Activated CD4-positive, alpha-beta memory T cell treated with anti-CD3 and anti-CD28 coated beads, Interleukin-2, amount 10 ng/mL, durations not matched to agents 7 days and 5 days (primary cell): Measurements from ENCODE around the gene VAMP1. TPM values are rescaled to one million over a fixed set of nuclear protein-coding genes. Genes with fewer than 3 reads are reported as not detected.

ENCODE experiments used
- CTCF ChIA-PET: fragments of 350-600 bp; sonication (Branson Sonifier 250); formaldehyde crosslinking; loops from one replicate; lab custom pipeline; 2021; ENCODE audit warnings: antibody characterized with exemption, inconsistent platforms; lab: Charles Lee
- POLR2A ChIA-PET: fragments of 350-600 bp; sonication (Branson Sonifier 250); formaldehyde crosslinking; loops from one replicate; lab custom pipeline; 2021; ENCODE audit warnings: antibody characterized with exemption; lab: Charles Lee
- DNase-seq: peaks from one replicate; pipeline ENCODE4 v3.0.0-alpha.2; 2020
- H3K27ac Mint-ChIP-seq: one replicate; pipeline ENCODE4 v1.8.0; 2021; ENCODE audit warnings: mild to moderate bottlenecking, mixed read lengths
- H3K27me3 Mint-ChIP-seq: one replicate; pipeline ENCODE4 v1.8.0; 2021; ENCODE audit warnings: mixed read lengths
- H3K36me3 Mint-ChIP-seq: one replicate; pipeline ENCODE4 v1.8.0; 2021; ENCODE audit warnings: low read depth, mixed read lengths
- H3K4me1 Mint-ChIP-seq: one replicate; pipeline ENCODE4 v1.8.0; 2021; ENCODE audit warnings: mixed read lengths
- H3K4me3 Mint-ChIP-seq: one replicate; pipeline ENCODE4 v1.8.0; 2021; ENCODE audit warnings: mild to moderate bottlenecking, mixed read lengths
- H3K9me3 Mint-ChIP-seq: one replicate; pipeline ENCODE4 v1.8.0; 2021; ENCODE audit warnings: mixed read lengths
- total RNA-seq, 2 experiments: library from RNA; stranded (reverse); gene quantifications; one replicate each; pipeline ENCODE4 v1.2.3, GENCODE V29; 2021

Gene VAMP1
- total RNA-seq, 2 experiments from 2014 or later, result 45.1 to 50.9 TPM

DNA sequence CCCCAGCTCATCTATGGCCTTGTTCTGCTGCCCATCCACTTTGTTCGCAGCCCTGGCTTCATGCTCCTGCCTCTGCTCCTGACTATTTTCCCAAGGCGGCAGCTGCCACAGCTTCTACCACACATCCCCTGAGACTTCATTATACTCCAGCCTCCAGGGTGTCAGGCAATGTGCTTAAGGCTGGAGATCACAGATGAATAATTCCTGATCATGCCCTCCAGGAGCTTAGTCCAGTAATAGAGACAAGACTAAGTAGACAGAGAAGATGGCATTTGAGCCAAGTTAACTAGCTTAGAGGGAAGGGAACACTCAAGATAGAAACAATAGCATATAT, 11.5 kb downstream of the VAMP1 start:
- Mint-ChIP-seq H3K9me3 (no peaks in the 10 kb centered on the region), H3K27me3 (no peaks in the 10 kb centered on the region), H3K4me1 (peaks cover 78% of the 10 kb centered on the region), H3K4me3 (peak overlapping the region; percentile 9), H3K36me3 (peaks cover 85% of the 10 kb centered on the region), H3K27ac (peak overlapping the region; percentile 56)
- POLR2A ChIA-PET, result interaction anchor here (0.5 to 21.3 kb wide), 11 partner anchors 6 to 123 kb away, joined by 3 to 298 read pairs (median 47); partner anchors contain the start of genes CD27, GAPDH, MRPL51 and TAPBPL
- CTCF ChIA-PET, result interaction anchor here (1.1 kb wide), 1 partner anchor 11 kb away, joined by 4 read pairs; the partner anchor contains the start of gene VAMP1
- DNase-seq, result no peak

DNA sequence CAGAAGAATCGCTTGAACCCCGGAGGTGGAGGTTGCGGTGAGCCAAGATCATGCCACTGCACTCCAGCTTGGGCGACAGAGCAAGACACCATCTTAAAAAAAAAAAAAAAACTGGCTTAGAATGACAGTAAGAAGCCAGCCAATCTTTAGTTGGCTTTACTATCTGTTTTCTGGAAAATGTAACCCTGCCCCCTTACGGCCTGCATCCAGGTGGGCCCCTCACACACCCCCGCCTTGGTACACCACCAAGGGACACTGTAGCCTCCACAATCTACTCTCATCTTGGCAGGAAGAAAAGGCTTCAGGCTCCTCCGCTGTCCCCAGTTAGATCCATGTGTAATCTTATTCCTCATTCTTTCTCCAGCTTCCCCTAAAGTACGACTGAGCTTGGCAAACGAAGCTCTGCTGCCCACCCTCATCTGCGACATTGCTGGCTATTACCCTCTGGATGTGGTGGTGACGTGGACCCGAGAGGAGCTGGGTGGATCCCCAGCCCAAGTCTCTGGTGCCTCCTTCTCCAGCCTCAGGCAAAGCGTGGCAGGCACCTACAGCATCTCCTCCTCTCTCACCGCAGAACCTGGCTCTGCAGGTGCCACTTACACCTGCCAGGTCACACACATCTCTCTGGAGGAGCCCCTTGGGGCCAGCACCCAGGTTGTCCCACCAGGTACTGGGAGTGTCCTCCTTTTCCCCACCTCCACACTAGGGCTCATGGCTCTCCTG, 12.0 kb downstream of the VAMP1 start:
- Mint-ChIP-seq H3K36me3 (peaks cover 86% of the 10 kb centered on the region), H3K27ac (no peak overlapping the region), H3K4me3 (no peak overlapping the region), H3K27me3 (no peaks in the 10 kb centered on the region), H3K9me3 (no peaks in the 10 kb centered on the region), H3K4me1 (peaks cover 78% of the 10 kb centered on the region)
- ChIA-PET CTCF (interaction anchor here (1.1 kb wide), 1 partner anchor 12 kb away, joined by 4 read pairs; the partner anchor contains the start of gene VAMP1), POLR2A (interaction anchor here (0.5 to 21.3 kb wide), 12 partner anchors 9 to 135 kb away, joined by 3 to 298 read pairs (median 6); partner anchors contain the start of genes CD27, GAPDH, MRPL51 and VAMP1)
- DNase-seq, result no peak

DNA sequence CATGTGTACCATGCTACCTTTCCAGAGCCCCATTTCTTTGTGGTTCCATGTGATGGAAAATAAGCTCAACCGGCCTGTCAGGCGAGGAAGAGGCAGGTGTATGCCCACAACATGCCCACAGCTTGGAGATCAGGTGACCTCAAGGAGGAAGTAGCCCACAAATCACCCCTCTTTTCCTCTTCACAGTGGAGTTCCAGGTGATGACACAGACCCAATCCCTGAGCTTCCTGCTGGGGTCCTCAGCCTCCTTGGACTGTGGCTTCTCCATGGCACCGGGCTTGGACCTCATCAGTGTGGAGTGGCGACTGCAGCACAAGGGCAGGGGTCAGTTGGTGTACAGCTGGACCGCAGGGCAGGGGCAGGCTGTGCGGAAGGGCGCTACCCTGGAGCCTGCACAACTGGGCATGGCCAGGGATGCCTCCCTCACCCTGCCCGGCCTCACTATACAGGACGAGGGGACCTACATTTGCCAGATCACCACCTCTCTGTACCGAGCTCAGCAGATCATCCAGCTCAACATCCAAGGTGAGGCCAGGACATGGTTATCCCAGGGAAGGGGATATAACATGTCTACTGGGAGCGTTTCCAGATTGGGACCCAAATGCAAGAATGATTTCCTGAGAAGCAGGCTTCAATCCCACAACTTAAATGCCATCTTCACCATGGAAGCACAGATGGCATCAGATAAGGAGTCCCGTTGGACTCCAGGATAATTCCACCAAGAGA, 13.1 kb downstream of the VAMP1 start:
- no peak overlapping the region for H3K27ac Mint-ChIP-seq
- peaks cover 86% of the 10 kb centered on the region for H3K36me3 Mint-ChIP-seq
- POLR2A ChIA-PET, result interaction anchor here (0.6 to 21.3 kb wide), 9 partner anchors 8 to 134 kb away, joined by 3 to 298 read pairs (median 4); partner anchors contain the start of genes GAPDH and VAMP1
- peaks cover 77% of the 10 kb centered on the region for H3K4me1 Mint-ChIP-seq
- H3K27me3 Mint-ChIP-seq, result no peaks in the 10 kb centered on the region
- no peaks in the 10 kb centered on the region for H3K9me3 Mint-ChIP-seq
- CTCF ChIA-PET, result interaction anchor here (1.1 kb wide), 1 partner anchor 34 kb away, joined by 3 read pairs; no protein-coding TSS in a partner anchor
- no peak overlapping the region for H3K4me3 Mint-ChIP-seq
- no peak for DNase-seq

DNA sequence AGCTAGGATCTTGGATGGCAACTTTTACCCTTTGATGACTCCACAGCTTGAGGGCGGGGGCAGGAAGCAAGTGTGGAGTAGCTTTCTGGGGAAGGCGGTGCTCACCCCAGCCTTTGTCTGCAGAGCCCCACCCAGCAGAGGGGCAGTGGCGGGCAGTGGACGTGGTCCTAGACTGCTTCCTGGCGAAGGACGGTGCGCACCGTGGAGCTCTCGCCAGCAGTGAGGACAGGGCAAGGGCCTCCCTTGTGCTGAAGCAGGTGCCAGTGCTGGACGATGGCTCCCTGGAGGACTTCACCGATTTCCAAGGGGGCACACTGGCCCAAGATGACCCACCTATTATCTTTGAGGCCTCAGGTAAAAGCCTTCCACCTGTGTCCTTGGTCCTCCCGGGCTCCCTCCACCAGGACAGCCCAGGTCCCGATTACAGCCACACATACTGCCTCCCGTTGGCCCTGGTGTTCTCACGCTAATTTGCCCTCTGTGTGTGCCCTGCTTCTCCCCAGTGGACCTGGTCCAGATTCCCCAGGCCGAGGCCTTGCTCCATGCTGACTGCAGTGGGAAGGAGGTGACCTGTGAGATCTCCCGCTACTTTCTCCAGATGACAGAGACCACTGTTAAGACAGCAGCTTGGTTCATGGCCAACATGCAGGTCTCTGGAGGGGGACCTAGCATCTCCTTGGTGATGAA, 17.4 kb downstream of the VAMP1 start:
- Mint-ChIP-seq H3K9me3 (no peaks in the 10 kb centered on the region), H3K4me3 (peak overlapping the region; percentile 99), H3K27me3 (no peaks in the 10 kb centered on the region), H3K27ac (peak overlapping the region; percentile 97), H3K36me3 (peaks cover 75% of the 10 kb centered on the region), H3K4me1 (peaks cover 64% of the 10 kb centered on the region)
- CTCF ChIA-PET, result interaction anchor here (1.2 to 4.2 kb wide), 4 partner anchors 8 to 117 kb away, joined by 3 to 36 read pairs (median 21); no protein-coding TSS in a partner anchor
- POLR2A ChIA-PET, result interaction anchor here (1.0 to 21.3 kb wide), 13 partner anchors 9 to 130 kb away, joined by 3 to 298 read pairs (median 20); partner anchors contain the start of genes MRPL51 and VAMP1
- DNase-seq, result peak; percentile 56

DNA sequence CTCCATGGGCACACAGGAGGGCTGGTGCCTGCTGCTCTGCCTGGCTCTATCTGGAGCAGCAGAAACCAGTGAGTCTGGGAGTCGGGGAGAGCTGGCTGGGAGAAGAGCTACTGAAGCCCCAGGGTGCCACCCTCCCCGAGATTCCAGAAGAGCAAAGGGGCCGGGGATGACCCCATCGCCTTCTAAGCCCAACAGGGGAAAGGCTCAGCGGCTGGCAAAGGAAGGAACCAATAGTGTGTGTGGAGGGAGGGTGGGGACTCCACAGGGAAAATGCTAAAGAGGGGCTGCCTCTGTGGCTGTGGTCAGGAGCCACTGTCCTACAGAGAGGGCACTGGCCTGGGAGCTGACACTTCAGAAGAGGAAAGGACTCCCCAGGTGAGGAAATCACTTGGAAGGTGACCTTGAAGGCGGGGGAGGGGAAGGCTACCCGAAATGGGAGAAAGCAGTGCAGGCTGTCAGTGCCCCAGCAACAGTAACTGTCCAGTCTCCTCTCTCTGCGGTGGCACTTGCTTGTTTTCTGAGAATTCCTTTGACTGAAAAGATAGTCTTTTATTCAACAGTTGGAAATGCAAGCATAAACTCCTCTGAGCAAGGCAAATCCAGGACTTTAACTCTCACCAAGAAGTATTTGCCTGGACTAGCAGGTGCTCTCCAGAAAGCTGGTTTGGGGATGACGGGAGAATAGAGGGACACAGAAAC, 18.1 kb downstream of the VAMP1 start:
- DNase-seq, result no peak
- peak overlapping the region; percentile 97 for H3K27ac Mint-ChIP-seq
- ChIA-PET POLR2A (interaction anchor here (0.8 to 21.3 kb wide), 20 partner anchors 8 to 491 kb away, joined by 3 to 298 read pairs (median 8); partner anchors contain the start of genes C12orf57, COPS7A, GAPDH and MRPL51), CTCF (interaction anchor here (0.9 to 4.2 kb wide), 9 partner anchors 9 to 116 kb away, joined by 3 to 36 read pairs (median 9); partner anchors contain the start of gene VAMP1)
- peak overlapping the region; percentile 99 for H3K4me3 Mint-ChIP-seq
- peaks cover 70% of the 10 kb centered on the region for H3K4me1 Mint-ChIP-seq
- H3K9me3 Mint-ChIP-seq, result no peaks in the 10 kb centered on the region
- no peaks in the 10 kb centered on the region for H3K27me3 Mint-ChIP-seq
- H3K36me3 Mint-ChIP-seq, result peaks cover 75% of the 10 kb centered on the region

DNA sequence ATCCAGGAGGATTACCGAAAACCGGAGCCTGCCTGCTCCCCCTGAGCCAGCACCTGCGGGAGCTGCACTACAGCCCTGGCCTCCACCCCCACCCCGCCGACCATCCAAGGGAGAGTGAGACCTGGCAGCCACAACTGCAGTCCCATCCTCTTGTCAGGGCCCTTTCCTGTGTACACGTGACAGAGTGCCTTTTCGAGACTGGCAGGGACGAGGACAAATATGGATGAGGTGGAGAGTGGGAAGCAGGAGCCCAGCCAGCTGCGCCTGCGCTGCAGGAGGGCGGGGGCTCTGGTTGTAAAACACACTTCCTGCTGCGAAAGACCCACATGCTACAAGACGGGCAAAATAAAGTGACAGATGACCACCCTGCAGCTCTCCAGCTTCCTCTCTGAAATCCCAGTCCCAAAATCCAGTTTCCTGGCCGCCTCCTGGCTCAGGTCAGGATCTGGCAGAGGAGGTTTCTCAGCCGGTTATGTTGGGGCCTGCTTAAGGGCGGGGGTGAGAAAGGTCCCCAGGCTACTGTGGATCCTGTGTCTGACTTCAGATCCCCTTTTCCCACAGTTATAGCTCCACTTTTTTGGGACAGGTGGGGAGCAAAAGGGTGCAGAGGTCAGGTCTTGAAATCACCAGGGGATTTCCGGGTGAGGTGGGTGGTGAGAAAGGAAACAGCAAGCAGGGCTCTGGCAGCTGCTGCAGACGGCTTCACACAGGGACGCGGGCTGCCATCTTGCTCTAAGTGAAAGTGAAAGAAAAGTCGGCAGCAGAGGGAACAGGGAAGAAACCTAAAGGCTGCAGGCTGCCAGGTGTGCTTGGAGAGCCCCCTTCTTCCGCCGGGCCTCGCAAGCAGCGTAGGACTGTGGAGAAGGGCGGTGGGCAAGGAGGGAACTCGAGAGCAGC, 18.9 kb downstream of the VAMP1 start, which contains the start of gene TAPBPL:
Gene TAPBPL, plus strand, starts transcription at position 695 of the 897 bp plus-strand sequence. CDS start 207 bp downstream, outside the sequence.
- no peaks in the 10 kb centered on the region for H3K9me3 Mint-ChIP-seq
- peaks cover 71% of the 10 kb centered on the region for H3K4me1 Mint-ChIP-seq
- ChIA-PET POLR2A (interaction anchor here (0.8 to 21.3 kb wide), 22 partner anchors 8 to 492 kb away, joined by 3 to 298 read pairs (median 8); partner anchors contain the start of genes C12orf57, COPS7A, GAPDH and MRPL51), CTCF (interaction anchor here (0.6 to 4.2 kb wide), 15 partner anchors 10 to 132 kb away, joined by 3 to 36 read pairs (median 4); partner anchors contain the start of gene VAMP1)
- DNase-seq, result peak; percentile 83
- peak within 1 kb of the TSS; percentile 97 for H3K27ac Mint-ChIP-seq
- H3K4me3 Mint-ChIP-seq, result peak within 1 kb of the TSS; percentile 99
- H3K36me3 Mint-ChIP-seq, result peaks cover 77% of the 10 kb centered on the region
- H3K27me3 Mint-ChIP-seq, result no peaks in the 10 kb centered on the region

DNA sequence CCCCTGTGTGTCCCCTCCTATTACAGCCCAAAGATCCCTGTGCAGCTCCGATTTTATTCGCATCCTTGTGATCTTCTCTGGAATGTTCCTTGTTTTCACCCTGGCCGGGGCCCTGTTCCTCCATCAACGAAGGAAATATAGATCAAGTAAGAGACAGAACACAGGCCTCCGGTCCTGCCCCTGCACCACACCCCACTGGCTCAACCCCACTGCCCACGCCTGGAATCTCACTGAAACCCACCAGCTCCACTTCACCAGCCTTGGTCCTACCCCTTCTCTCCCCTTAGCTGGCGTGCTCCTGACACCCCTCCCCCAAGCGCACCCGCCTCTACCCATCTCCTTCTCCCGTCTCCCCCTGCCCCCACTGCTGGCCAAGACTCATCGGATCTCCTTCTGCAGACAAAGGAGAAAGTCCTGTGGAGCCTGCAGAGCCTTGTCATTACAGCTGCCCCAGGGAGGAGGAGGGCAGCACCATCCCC, 19.6 kb downstream of the VAMP1 start:
- no peak for DNase-seq
- H3K27ac Mint-ChIP-seq, result peak overlapping the region; percentile 97
- ChIA-PET CTCF (interaction anchor here (0.8 to 4.2 kb wide), 12 partner anchors 11 to 131 kb away, joined by 3 to 36 read pairs (median 6); partner anchors contain the start of gene VAMP1), POLR2A (interaction anchor here (0.9 to 21.3 kb wide), 16 partner anchors 8 to 493 kb away, joined by 3 to 298 read pairs (median 10); partner anchors contain the start of genes C12orf57, COPS7A, GAPDH and MRPL51)
- peak overlapping the region; percentile 99 for H3K4me3 Mint-ChIP-seq
- H3K4me1 Mint-ChIP-seq, result peaks cover 76% of the 10 kb centered on the region
- no peaks in the 10 kb centered on the region for H3K27me3 Mint-ChIP-seq
- H3K9me3 Mint-ChIP-seq, result no peaks in the 10 kb centered on the region
- peaks cover 76% of the 10 kb centered on the region for H3K36me3 Mint-ChIP-seq

DNA sequence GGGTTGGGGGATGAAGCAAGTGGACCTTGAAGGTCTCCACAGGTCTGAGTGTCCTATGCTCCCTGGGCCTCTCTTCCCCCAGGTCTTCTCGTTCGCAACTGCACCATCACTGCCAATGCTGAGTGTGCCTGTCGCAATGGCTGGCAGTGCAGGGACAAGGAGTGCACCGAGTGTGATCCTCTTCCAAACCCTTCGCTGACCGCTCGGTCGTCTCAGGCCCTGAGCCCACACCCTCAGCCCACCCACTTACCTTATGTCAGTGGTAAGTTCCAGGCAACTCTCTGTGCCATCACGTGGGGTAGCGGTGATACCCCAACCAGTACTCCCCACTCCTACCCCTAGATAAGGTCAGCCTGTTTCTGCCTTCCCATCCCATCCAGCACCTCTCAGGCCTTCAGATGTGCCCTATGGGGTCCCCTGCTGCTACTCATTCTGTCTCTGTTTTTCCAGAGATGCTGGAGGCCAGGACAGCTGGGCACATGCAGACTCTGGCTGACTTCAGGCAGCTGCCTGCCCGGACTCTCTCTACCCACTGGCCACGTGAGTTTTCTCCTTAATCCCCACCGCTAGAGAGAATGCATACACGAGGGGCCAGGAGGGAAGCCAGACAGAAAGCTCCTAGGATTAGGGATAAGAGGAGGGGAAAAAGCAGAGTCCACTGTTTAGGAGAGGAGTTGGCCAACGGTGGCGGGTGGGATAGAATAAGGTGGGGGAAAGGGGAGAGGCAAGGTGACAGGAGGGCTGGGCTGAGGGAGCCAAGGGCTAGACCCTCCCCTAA, 20.2 kb downstream of the VAMP1 start:
- ChIA-PET CTCF (interaction anchor here (0.8 to 4.2 kb wide), 9 partner anchors 11 to 127 kb away, joined by 3 to 36 read pairs (median 9); partner anchors contain the start of gene VAMP1), POLR2A (interaction anchor here (1.4 to 21.3 kb wide), 10 partner anchors 7 to 493 kb away, joined by 4 to 298 read pairs (median 20); partner anchors contain the start of genes C12orf57, COPS7A, MRPL51 and RNU7-1)
- Mint-ChIP-seq H3K9me3 (no peaks in the 10 kb centered on the region), H3K27me3 (no peaks in the 10 kb centered on the region), H3K27ac (peak overlapping the region; percentile 97), H3K4me3 (peak overlapping the region; percentile 99), H3K4me1 (peaks cover 79% of the 10 kb centered on the region), H3K36me3 (peaks cover 77% of the 10 kb centered on the region)
- DNase-seq, result no peak

DNA sequence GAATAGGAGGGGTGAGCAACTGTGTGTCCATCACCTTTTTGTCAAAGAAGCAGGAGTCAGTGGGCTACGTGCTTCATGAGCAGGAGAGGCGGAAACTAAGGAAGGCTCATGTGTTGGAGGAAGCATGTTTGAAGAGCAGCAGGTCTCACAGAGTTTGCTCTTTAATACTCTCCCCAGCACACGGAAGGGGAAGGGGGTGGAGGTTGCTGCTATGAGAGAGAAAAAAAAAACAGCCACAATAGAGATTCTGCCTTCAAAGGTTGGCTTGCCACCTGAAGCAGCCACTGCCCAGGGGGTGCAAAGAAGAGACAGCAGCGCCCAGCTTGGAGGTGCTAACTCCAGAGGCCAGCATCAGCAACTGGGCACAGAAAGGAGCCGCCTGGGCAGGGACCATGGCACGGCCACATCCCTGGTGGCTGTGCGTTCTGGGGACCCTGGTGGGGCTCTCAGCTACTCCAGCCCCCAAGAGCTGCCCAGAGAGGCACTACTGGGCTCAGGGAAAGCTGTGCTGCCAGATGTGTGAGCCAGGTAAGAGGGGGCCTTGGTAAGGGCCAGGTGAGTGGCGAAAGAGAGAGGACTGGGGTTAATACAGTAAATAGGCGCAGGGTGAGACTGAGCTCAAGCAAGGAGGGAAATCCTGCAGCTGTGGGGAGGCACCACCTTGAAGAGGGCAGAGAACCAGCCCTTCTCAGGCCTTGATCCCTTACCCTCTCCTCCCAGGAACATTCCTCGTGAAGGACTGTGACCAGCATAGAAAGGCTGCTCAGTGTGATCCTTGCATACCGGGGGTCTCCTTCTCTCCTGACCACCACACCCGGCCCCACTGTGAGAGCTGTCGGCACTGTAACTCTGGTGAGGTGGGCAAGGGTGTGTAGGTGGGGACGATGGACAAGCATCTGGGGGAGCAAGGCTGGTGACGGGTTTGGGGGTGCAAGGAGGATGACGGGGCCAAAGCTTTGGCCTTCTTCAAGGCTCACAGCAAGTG, 25.5 kb downstream of the VAMP1 start, which contains the start of gene CD27:
Gene CD27, plus strand, starts transcription at position 252 of the 985 bp plus-strand sequence. Its CDS starts 141 bp downstream, at position 393.
- no peak for DNase-seq
- no peaks in the 10 kb centered on the region for H3K27me3 Mint-ChIP-seq
- POLR2A ChIA-PET, result interaction anchor here (0.6 to 21.3 kb wide), 12 partner anchors 7 to 108 kb away, joined by 3 to 298 read pairs (median 6); partner anchors contain the start of genes GAPDH, MRPL51, TAPBPL and VAMP1
- CTCF ChIA-PET, result interaction anchor here (0.7 to 2.2 kb wide), 4 partner anchors 10 to 93 kb away, joined by 3 to 7 read pairs (median 4); no protein-coding TSS in a partner anchor
- H3K4me3 Mint-ChIP-seq, result peak within 1 kb of the TSS; percentile 73
- peaks cover 56% of the 10 kb centered on the region for H3K4me1 Mint-ChIP-seq
- H3K9me3 Mint-ChIP-seq, result no peaks in the 10 kb centered on the region
- H3K27ac Mint-ChIP-seq, result peak within 1 kb of the TSS; percentile 85
- peaks cover 33% of the 10 kb centered on the region for H3K36me3 Mint-ChIP-seq
